Tibial nerve (tissue), 4 donors: ENCODE data around the gene BEAN1. TPM values are rescaled to one million over a fixed set of nuclear protein-coding genes. Genes with fewer than 3 reads are reported as not detected.

Experiments
- DNase-seq, 2 donors: peaks; one replicate each; pipeline ENCODE4 v3.0.0-alpha.2; 2019; ENCODE audit warnings: low spot score in 2 of 2
- H3K27ac ChIP-seq, 4 donors: fragments of 200-600 bp; sonication (generic) in 3 of 4; one replicate each; pipeline ENCODE4 v1.5.1; 2017 to 2019; ENCODE audit warnings: mild to moderate bottlenecking in 1 of 4
- H3K27me3 ChIP-seq, 2 donors: fragments of 200-600 bp; sonication (generic) in 1 of 2; one replicate each; pipeline versions ENCODE4 v1.5.1 to v1.6.0; 2017 to 2019
- H3K36me3 ChIP-seq, 3 donors: fragments of 200-600 bp; sonication (generic); one replicate each; pipeline ENCODE4 v1.5.1; 2018 to 2019
- H3K4me1 ChIP-seq, 4 donors: fragments of 200-600 bp; sonication (generic) in 3 of 4; one replicate each; pipeline ENCODE4 v1.5.1; 2017 to 2019
- H3K4me3 ChIP-seq, 4 donors: fragments of 200-600 bp; sonication (generic) in 3 of 4; one replicate each; pipeline ENCODE4 v1.5.1; 2017 to 2019; ENCODE audit warnings: mild to moderate bottlenecking in 1 of 4, moderate library complexity in 1 of 4
- H3K9me3 ChIP-seq, 4 donors: fragments of 200-600 bp; sonication (generic) in 3 of 4; one replicate each; pipeline ENCODE4 v1.5.1; 2017 to 2019
- EP300 ChIP-seq, 2 donors: sonication (generic); formaldehyde crosslinking; IDR thresholded peaks; one replicate each; pipeline ENCODE4 v1.6.1; 2017; ENCODE audit warnings: antibody characterized with exemption in 2 of 2, mild to moderate bottlenecking in 1 of 2
- POLR2A ChIP-seq, 2 donors: fragments of 450-650 bp; IDR thresholded peaks; one replicate each; pipeline ENCODE4 v1.6.1; 2017; ENCODE audit warnings: antibody characterized with exemption in 2 of 2, mild to moderate bottlenecking in 2 of 2, moderate library complexity in 2 of 2
- WGBS, 2 donors: methylation state at CpG; one replicate each; pipeline ENCODE4 v1.1.5; 2018; 5-methylcytosine and 5-hydroxymethylcytosine counted together
- total RNA-seq, 4 donors: library from RNA; depleted of rRNA; stranded (reverse); fragments of >200 nt; gene quantifications; one replicate each; pipeline ENCODE4 v1.1.0, GENCODE V29; 2016
- TF ChIP-seq, protein P1 (sequence below), 5 experiments: fragments of 200-600 bp in 3 of 5; fragments of 450-650 bp in 2 of 5; sonication (generic) in 3 of 5; IDR thresholded peaks; one replicate each; pipeline ENCODE4 v1.5.1; 2016 to 2019; ENCODE audit warnings: antibody characterized with exemption in 5 of 5, mild to moderate bottlenecking in 3 of 5, moderate library complexity in 2 of 5

BEAN1 gene
- total RNA-seq, 4 donors from 2014 or later = 0.21 to 1.4 (median 0.30) TPM; not detected in 1

DNA sequence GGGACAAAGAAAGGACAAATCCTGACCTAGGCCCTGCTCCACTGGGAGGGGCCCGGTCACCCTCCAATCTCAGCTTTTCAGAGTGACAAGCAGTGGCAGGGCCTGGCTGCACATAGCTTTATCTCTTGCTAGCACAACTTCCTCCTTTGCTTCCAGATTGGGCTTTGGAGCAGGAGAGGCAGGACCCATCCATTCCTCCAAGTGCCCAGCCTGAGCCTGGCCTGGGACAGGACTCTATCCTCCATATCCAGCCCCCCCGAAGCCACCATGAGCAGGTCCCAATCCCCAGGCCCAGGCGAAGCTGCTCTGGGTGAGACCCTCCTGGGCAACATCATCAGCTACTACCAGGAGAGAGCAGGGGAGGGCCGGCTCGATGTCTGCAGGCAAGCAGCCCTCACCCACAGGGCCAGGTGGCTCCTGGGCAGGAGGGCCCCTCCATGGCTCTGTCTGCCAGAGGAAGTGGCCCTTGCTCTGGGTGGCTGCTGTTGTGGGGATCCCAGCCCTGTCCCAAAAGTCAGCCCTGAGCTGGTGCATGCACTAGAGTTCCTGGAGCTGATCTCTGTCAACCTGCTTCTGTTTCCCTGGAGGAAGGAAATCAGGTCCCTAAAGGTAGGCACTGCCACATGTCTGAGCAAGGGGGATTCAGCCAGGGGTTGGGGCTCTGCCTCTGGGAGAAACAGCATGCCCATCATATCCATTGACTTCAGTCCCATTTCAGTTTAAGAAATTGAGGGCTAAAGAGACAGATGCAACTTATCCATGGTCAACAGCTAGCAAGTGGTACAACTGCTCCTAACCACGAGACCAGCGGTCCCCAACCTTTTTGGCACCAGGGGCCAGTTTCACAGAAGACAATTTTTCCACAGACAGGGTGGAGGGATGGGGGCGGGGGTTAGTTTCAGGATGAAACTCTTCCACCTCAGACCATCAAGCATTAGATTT, 64.0 kb downstream of the BEAN1 start:
- H3K27ac ChIP-seq = no peak overlapping the region
- no peaks in the 10 kb centered on the region for H3K27me3 ChIP-seq
- no peak overlapping the region for H3K4me3 ChIP-seq
- peaks cover 0 to 19% (median 13%) of the 10 kb centered on the region in 4 donors for H3K4me1 ChIP-seq
- H3K36me3 ChIP-seq = peaks cover 0 to 21% (median 0%) of the 10 kb centered on the region in 3 donors
- no peak for DNase-seq
- TF ChIP-seq, protein P1, sequence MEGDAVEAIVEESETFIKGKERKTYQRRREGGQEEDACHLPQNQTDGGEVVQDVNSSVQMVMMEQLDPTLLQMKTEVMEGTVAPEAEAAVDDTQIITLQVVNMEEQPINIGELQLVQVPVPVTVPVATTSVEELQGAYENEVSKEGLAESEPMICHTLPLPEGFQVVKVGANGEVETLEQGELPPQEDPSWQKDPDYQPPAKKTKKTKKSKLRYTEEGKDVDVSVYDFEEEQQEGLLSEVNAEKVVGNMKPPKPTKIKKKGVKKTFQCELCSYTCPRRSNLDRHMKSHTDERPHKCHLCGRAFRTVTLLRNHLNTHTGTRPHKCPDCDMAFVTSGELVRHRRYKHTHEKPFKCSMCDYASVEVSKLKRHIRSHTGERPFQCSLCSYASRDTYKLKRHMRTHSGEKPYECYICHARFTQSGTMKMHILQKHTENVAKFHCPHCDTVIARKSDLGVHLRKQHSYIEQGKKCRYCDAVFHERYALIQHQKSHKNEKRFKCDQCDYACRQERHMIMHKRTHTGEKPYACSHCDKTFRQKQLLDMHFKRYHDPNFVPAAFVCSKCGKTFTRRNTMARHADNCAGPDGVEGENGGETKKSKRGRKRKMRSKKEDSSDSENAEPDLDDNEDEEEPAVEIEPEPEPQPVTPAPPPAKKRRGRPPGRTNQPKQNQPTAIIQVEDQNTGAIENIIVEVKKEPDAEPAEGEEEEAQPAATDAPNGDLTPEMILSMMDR (IDR thresholded peaks at IDR 0.05) = no peak
- TF ChIP-seq POLR2A (IDR thresholded peaks at IDR 0.05) (no peak), EP300 (IDR thresholded peaks at IDR 0.05) (no peak)
- no peaks in the 10 kb centered on the region for H3K9me3 ChIP-seq
- 78 to 83% methylated on average over 6 to 7 of the region's 8 CpGs for WGBS, 2 donors

DNA sequence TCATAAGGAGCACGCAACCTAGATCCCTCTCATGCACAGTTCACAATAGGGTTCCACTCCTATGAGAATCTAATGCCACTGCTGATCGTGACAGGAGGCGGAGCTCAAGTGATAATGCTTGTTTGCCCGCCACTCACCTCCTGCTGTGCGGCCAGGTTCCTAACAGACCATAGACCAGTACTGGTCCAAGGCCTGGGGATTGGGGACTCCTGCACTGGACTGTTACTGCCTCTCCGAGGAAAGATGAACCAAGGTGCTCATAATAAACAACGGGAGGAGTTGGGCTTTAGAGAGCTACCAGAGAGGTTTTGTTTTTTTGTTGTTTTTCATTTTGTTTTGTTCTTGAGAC, 64.6 kb downstream of the BEAN1 start:
- no peaks in the 10 kb centered on the region for H3K27me3 ChIP-seq
- peaks cover 0 to 13% (median 9%) of the 10 kb centered on the region in 4 donors for H3K4me1 ChIP-seq
- no peak overlapping the region for H3K27ac ChIP-seq
- no peak for DNase-seq
- peaks cover 0 to 21% (median 0%) of the 10 kb centered on the region in 3 donors for H3K36me3 ChIP-seq
- TF ChIP-seq EP300 (IDR thresholded peaks at IDR 0.05) = no peak
- no peak for TF ChIP-seq POLR2A (IDR thresholded peaks at IDR 0.05)
- TF ChIP-seq, protein P1 (IDR thresholded peaks at IDR 0.05) = no peak
- H3K9me3 ChIP-seq = no peaks in the 10 kb centered on the region
- no peak overlapping the region for H3K4me3 ChIP-seq
- WGBS, 2 donors = 85 to 86% methylated on average over 7 of the region's 7 CpGs

DNA sequence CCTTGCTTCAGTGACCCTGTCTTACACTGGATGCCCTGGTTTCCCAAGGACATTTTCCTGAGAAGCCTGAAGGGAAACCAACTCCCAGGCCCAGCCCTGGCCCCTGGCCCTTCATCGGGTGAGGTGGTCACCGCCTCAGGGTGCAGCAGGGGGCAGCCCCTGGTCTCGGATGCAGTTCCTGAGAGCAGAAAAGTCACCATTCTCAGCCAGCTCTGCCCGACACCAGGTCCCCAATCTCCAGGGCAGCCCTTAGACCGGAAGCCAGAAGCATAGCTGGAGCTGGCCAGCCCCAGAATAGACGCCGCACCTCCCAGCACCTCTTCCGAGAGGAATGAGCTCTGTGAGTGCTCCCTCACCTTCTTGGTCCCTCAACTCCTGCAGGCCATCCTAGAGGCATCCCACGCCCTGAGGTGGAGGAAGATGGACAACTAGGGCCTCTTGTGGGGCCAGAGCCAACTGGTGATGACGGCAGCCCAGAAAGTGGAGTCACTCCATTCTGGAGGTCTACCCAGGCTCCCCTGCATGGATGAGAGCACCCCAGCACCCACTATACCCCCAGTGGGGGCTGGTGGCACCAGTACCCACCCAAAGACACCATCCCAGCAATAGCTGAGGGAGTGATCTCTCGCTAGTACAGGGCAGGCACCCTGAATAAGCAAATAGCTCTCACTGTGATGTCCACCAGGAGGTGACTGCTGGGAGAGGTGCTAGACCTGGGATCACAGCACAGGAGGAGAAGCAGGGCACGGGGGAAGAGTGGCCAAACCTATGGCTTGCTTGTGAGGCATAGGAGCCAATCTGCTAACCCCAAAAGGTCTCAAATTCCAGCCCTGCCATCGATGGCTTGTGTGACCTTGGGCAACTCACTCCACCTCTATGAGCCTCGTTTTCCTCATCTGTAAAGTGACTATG, 66.7 kb downstream of the BEAN1 start:
- no peak overlapping the region for H3K4me3 ChIP-seq
- peaks cover 0 to 18% (median 0%) of the 10 kb centered on the region in 3 donors for H3K36me3 ChIP-seq
- no peaks in the 10 kb centered on the region for H3K4me1 ChIP-seq
- 85 to 90% methylated on average over 12 to 14 of the region's 14 CpGs for WGBS, 2 donors
- TF ChIP-seq, protein P1 (IDR thresholded peaks at IDR 0.05) = no peak
- no peak for TF ChIP-seq EP300 (IDR thresholded peaks at IDR 0.05)
- TF ChIP-seq POLR2A (IDR thresholded peaks at IDR 0.05) = no peak
- H3K9me3 ChIP-seq = no peaks in the 10 kb centered on the region
- no peaks in the 10 kb centered on the region for H3K27me3 ChIP-seq
- DNase-seq = no peak
- H3K27ac ChIP-seq = no peak overlapping the region

DNA sequence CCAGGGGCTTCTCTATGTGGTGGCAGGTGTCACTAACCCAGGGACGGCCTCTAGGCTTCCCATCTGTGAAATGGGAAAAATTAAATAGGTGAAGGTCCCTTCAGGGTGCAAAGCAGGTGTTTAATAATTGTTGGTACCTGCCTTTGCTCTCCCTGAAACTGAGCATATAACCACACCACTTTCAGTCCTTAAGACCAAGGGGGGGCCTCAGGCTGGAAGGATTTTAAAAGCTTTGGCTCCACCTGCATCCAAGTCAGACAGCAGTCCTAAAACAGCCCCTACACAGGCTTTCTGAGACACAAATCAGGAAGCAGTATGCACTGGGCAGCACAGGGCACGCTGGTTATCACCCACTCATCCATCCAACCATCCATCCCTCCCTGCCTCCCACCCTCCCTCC, 67.8 kb downstream of the BEAN1 start:
- Histone ChIP-seq H3K27me3 (no peaks in the 10 kb centered on the region), H3K27ac (no peak overlapping the region), H3K36me3 (peaks cover 0 to 17% (median 0%) of the 10 kb centered on the region in 3 donors), H3K4me1 (no peaks in the 10 kb centered on the region), H3K4me3 (no peak overlapping the region), H3K9me3 (no peaks in the 10 kb centered on the region)
- TF ChIP-seq EP300 (IDR thresholded peaks at IDR 0.05) = no peak
- no peak for TF ChIP-seq POLR2A (IDR thresholded peaks at IDR 0.05)
- TF ChIP-seq, protein P1 (IDR thresholded peaks at IDR 0.05) = no peak
- DNase-seq = no peak
- 95 to 97% methylated on average over 2 of the region's 2 CpGs for WGBS, 2 donors
